HepG2 (cell line): ENCODE measurements around the gene GRPEL2. TPM values are rescaled to one million over a fixed set of nuclear protein-coding genes. Genes with fewer than 3 reads are reported as not detected.

ENCODE experiments used
- CENPBD1 ChIP-seq: sonication (generic); formaldehyde crosslinking; IDR thresholded peaks from 2 replicates; pipeline ENCODE4 v1.8.0; 2022; ENCODE audit warnings: missing genetic modification reagents, low read depth, mild to moderate bottlenecking, borderline replicate concordance
- ELF3 ChIP-seq: IDR thresholded peaks from 2 replicates; pipeline ENCODE4 v1.6.1; 2016; ENCODE audit warnings: missing genetic modification reagents, missing compliant biosample characterization
- HCFC1 ChIP-seq: fragments of 150-350 bp; IDR thresholded peaks from 2 replicates; pipeline ENCODE4 v1.6.1; 2014; ENCODE audit warnings: low read depth, low read length
- HDAC1 ChIP-seq: sonication (generic); formaldehyde crosslinking; IDR thresholded peaks from 2 replicates; pipeline ENCODE4 v1.5.1; 2020; ENCODE audit warnings: mild to moderate bottlenecking, missing genetic modification reagents
- HIC2 ChIP-seq: sonication (generic); formaldehyde crosslinking; IDR thresholded peaks from 2 replicates; pipeline ENCODE4 v1.9.0; 2022; ENCODE audit warnings: low read depth, missing genetic modification reagents
- KDM3A ChIP-seq: IDR thresholded peaks from 2 replicates; pipeline ENCODE4 v1.6.1; 2018; ENCODE audit warnings: low read depth, missing compliant biosample characterization
- NFE2L2 ChIP-seq: fragments of 150-350 bp; IDR thresholded peaks from 2 replicates; pipeline ENCODE4 v1.6.1; 2014; ENCODE audit warnings: low read length
- NFKB2 ChIP-seq: sonication (generic); formaldehyde crosslinking; IDR thresholded peaks from 2 replicates; pipeline ENCODE4 v1.4.0; 2020; ENCODE audit warnings: missing genetic modification reagents, borderline replicate concordance
- RBM22 ChIP-seq: fragments of 200-400 bp; formaldehyde crosslinking; optimal IDR thresholded peaks from 2 replicates; pipeline ENCODE3; 2017; ENCODE audit warnings: mild to moderate bottlenecking, low read length, moderate library complexity
- XRCC5 ChIP-seq: fragments of 200-400 bp; formaldehyde crosslinking; optimal IDR thresholded peaks from 2 replicates; pipeline ENCODE3; 2017; ENCODE audit warnings: mild to moderate bottlenecking, low read length
- ZNF317 ChIP-seq: sonication (generic); formaldehyde crosslinking; IDR thresholded peaks from 2 replicates; pipeline ENCODE4 v1.5.0; 2020; ENCODE audit warnings: mild to moderate bottlenecking, missing genetic modification reagents
- ZNF550 ChIP-seq: sonication (generic); formaldehyde crosslinking; IDR thresholded peaks from 2 replicates; pipeline ENCODE4 v1.4.0; 2020; ENCODE audit warnings: mild to moderate bottlenecking, missing genetic modification reagents, borderline replicate concordance
- ZNF563 ChIP-seq: sonication (generic); formaldehyde crosslinking; IDR thresholded peaks from 2 replicates; pipeline ENCODE4 v1.8.0; 2022; ENCODE audit warnings: mild to moderate bottlenecking, moderate library complexity, missing genetic modification reagents
- ZNF646 ChIP-seq: sonication (generic); formaldehyde crosslinking; IDR thresholded peaks from 2 replicates; pipeline ENCODE4 v1.9.0; 2021; ENCODE audit warnings: mild to moderate bottlenecking, missing genetic modification reagents
- ZNF691 ChIP-seq: sonication (generic); formaldehyde crosslinking; IDR thresholded peaks from 2 replicates; pipeline ENCODE4 v1.4.0; 2020; ENCODE audit warnings: missing genetic modification reagents, low read depth, mild to moderate bottlenecking, borderline replicate concordance
- ZNF740 ChIP-seq: sonication (generic); formaldehyde crosslinking; IDR thresholded peaks from 2 replicates; pipeline ENCODE4 v1.4.0; 2020; ENCODE audit warnings: missing genetic modification reagents
- ZNF891 ChIP-seq: sonication (generic); formaldehyde crosslinking; IDR thresholded peaks from 2 replicates; pipeline ENCODE4 v1.5.0; 2020; ENCODE audit warnings: mild to moderate bottlenecking, missing genetic modification reagents
- polyA plus RNA-seq, 8 experiments: library from polyadenylated mRNA; depleted of rRNA in 3 of 8; stranded (reverse) in 7 of 8; unstranded in 1 of 8; fragments of >200 nt; fragmentation: Illumina TruSeq in 4 of 8; extraction: Trizol in 4 of 8; gene quantifications; 2 replicates each; pipeline versions ENCODE4 v1.2.1 to v1.2.3, GENCODE V29; 2011 to 2016; ENCODE audit warnings: low read depth in 4 of 8, missing spikeins in 1 of 8, mixed read lengths in 1 of 8; ENCODE audit not compliant: insufficient read depth in 1 of 8
- total RNA-seq, 5 experiments: library from RNA; depleted of rRNA; stranded (reverse); fragments of >200 nt; fragmentation: Illumina TruSeq; extraction: Trizol; gene quantifications; 2 replicates each; pipeline ENCODE4 v1.2.3, GENCODE V29; 2016; ENCODE audit warnings: low read depth in 1 of 5

GRPEL2 gene
- total and polyA plus RNA-seq, 2 of the 13 experiments (the other 11 are each of a cell fraction or from before 2014, with no cell fraction given), result 13.1 to 16.6 TPM

GRCh38 chr5:149358294-149358651 is 13.0 kb downstream of the GRPEL2 start (continued):
- TF ChIP-seq CENPBD1 (CRISPR knock-in tag), result no peak
- 0 out of 2 replicates have a peak, but pooled peaks have one; percentile 13 for TF ChIP-seq ZNF563 (CRISPR knock-in tag)
- TF ChIP-seq HCFC1, result no peak
- TF ChIP-seq ELF3 (CRISPR knock-in tag), result no peak
- TF ChIP-seq NFE2L2, result no peak
- no peak for TF ChIP-seq ZNF740 (CRISPR knock-in tag)
- 0 out of 2 replicates have a peak, but pooled peaks have one; percentile 21 for TF ChIP-seq ZNF317 (CRISPR knock-in tag)
- peak; percentile 13; the same call in 1 of the 2 replicates for TF ChIP-seq NFKB2 (CRISPR knock-in tag)
- TF ChIP-seq ZNF691, result 0 out of 2 replicates have a peak, but pooled peaks have one; percentile 41
- TF ChIP-seq ZNF891 (CRISPR knock-in tag), result 0 out of 2 replicates have a peak, but pooled peaks have one; percentile 52
- TF ChIP-seq HDAC1 (CRISPR knock-in tag), result no peak
- TF ChIP-seq XRCC5, result no peak
- TF ChIP-seq KDM3A (CRISPR knock-in tag), result no peak
- no peak for TF ChIP-seq ZNF646 (CRISPR knock-in tag)
- TF ChIP-seq ZNF550, result 0 out of 2 replicates have a peak, but pooled peaks have one; percentile 33
- TF ChIP-seq RBM22, result no peak
- TF ChIP-seq HIC2 (CRISPR knock-in tag), result no peak
